HCT116 (cell line): ENCODE measurements around the gene TEFM. TPM values are rescaled to one million over a fixed set of nuclear protein-coding genes. Genes with fewer than 3 reads are reported as not detected.
"Not testable (repeated sequence)": the region's sequence is repeated elsewhere in the genome, so short reads cannot be mapped to it uniquely, and the experiment has no call there.

ENCODE experiments used
- ATAC-seq: fragments of 200-7000 bp; cut with Tn5 transposase; 2 replicates; pipeline ENCODE4 v1.9.1; 2020; ENCODE audit warnings: mild to moderate bottlenecking, moderate library complexity
- BruUV-seq: library from RNA; stranded (reverse); fragments of 400-500 nt; replicated peaks from 2 replicates; lab custom pipeline; 2021; lab: Mats Ljungman, UMichigan
- CTCF ChIA-PET: fragments of 300-600 bp; sonication (Branson Sonifier 250); formaldehyde crosslinking; loops from one replicate; lab custom pipeline; 2021; ENCODE audit warnings: antibody characterized with exemption; lab: Charles Lee
- POLR2A ChIA-PET: fragments of 300-600, 350-600 bp; sonication (Branson Sonifier 250); formaldehyde crosslinking; loops from one replicate; lab custom pipeline; 2021; ENCODE audit warnings: antibody characterized with exemption; lab: Charles Lee
- RAD21 ChIA-PET, 2 experiments: fragments of 300-600 bp; sonication (Branson Sonifier 250); formaldehyde crosslinking; loops; one replicate each; lab custom pipeline; 2023; ENCODE audit warnings: low total read pairs in 2 of 2; ENCODE audit not compliant: uncharacterized antibody in 2 of 2, unreplicated experiment in 2 of 2, low non-redundant PET in 1 of 2; lab: Charles Lee
- DNase-seq: peaks from one replicate; pipeline ENCODE4 v3.0.0-alpha.2; 2010; ENCODE audit warnings: low read depth, low spot score
- H2AFZ ChIP-seq: fragments of 200-600 bp; shearing (Covaris generic), sonication (generic); 2 replicates; pipeline ENCODE4 v1.6.1; 2017; ENCODE audit warnings: low read depth, mixed run types, mixed read lengths, antibody characterized with exemption, low read length; ENCODE audit not compliant: poor library complexity, severe bottlenecking
- H3K27ac ChIP-seq: 2 replicates; pipeline ENCODE4 v1.5.1; 2012; ENCODE audit warnings: low read depth, low read length
- H3K27me3 ChIP-seq: fragments of 200-600 bp; sonication (generic); 2 replicates; pipeline ENCODE4 v1.6.1; 2016; ENCODE audit warnings: mixed run types, low read length, mixed read lengths; ENCODE audit not compliant: insufficient read depth
- H3K36me3 ChIP-seq, 2 experiments: fragments of 200-500 bp in 1 of 2; fragments of 200-600 bp in 1 of 2; sonication (Bioruptor generic) in 1 of 2; sonication (generic) in 1 of 2; 2 replicates each; pipeline versions ENCODE4 v1.5.1 to v1.6.1; 2014 to 2016; ENCODE audit warnings: low read length in 2 of 2, inconsistent platforms in 1 of 2, mixed read lengths in 1 of 2, mixed run types in 1 of 2; ENCODE audit not compliant: insufficient read depth in 2 of 2, control insufficient read depth in 1 of 2
- H3K4me1 ChIP-seq, 2 experiments: fragments of 200-600 bp in 1 of 2; sonication (generic) in 1 of 2; 2 replicates each; pipeline versions ENCODE4 v1.5.1 to v1.6.1; 2012 to 2017; ENCODE audit warnings: low read length in 2 of 2, inconsistent platforms in 1 of 2, mild to moderate bottlenecking in 1 of 2, mixed read lengths in 1 of 2, mixed run types in 1 of 2, moderate library complexity in 1 of 2; ENCODE audit not compliant: insufficient read depth in 2 of 2, control insufficient read depth in 1 of 2
- H3K4me2 ChIP-seq: fragments of 200-600 bp; sonication (generic); 2 replicates; pipeline ENCODE4 v1.6.1; 2017; ENCODE audit warnings: mixed run types, low read length, mixed read lengths
- H3K4me3 ChIP-seq, 2 experiments: fragments of 200-600 bp in 1 of 2; sonication (generic) in 1 of 2; replicated peaks in 1 of 2; 2 replicates each; pipeline ENCODE4 v1.5.1; 2011 to 2016; ENCODE audit warnings: low read length in 2 of 2, control low read depth in 1 of 2, low read depth in 1 of 2, mild to moderate bottlenecking in 1 of 2, mixed read lengths in 1 of 2, mixed run types in 1 of 2
- H3K79me2 ChIP-seq: fragments of 200-600 bp; sonication (generic); 2 replicates; pipeline ENCODE4 v1.6.1; 2017; ENCODE audit warnings: mild to moderate bottlenecking, mixed run types, low read length, moderate library complexity, mixed read lengths; ENCODE audit not compliant: insufficient read depth
- H3K9ac ChIP-seq: fragments of 200-600 bp; sonication (generic); 2 replicates; pipeline ENCODE4 v1.6.1; 2016; ENCODE audit warnings: low read length, mixed read lengths
- H3K9me2 ChIP-seq: fragments of 200-600 bp; sonication (generic), shearing (Covaris generic); 2 replicates; pipeline ENCODE4 v1.6.1; 2017; ENCODE audit warnings: mixed run types, mild to moderate bottlenecking, moderate library complexity; ENCODE audit not compliant: insufficient read depth
- H3K9me3 ChIP-seq, 2 experiments: fragments of 200-500 bp in 1 of 2; fragments of 200-600 bp in 1 of 2; sonication (Bioruptor generic) in 1 of 2; sonication (generic) in 1 of 2; 2 replicates each; pipeline ENCODE4 v1.6.1; 2014 to 2017; ENCODE audit warnings: low read length in 2 of 2, mixed read lengths in 2 of 2, inconsistent platforms in 1 of 2, low read depth in 1 of 2, mild to moderate bottlenecking in 1 of 2, mixed run types in 1 of 2, moderate library complexity in 1 of 2; ENCODE audit not compliant: control insufficient read depth in 1 of 2, insufficient read depth in 1 of 2
- H4K20me1 ChIP-seq: fragments of 200-600 bp; sonication (generic), shearing (Covaris generic); 2 replicates; pipeline ENCODE4 v1.6.1; 2017; ENCODE audit warnings: mixed run types, mild to moderate bottlenecking, moderate library complexity; ENCODE audit not compliant: insufficient read depth
- CEBPB ChIP-seq: IDR thresholded peaks from 2 replicates; pipeline ENCODE4 v1.6.1; 2012; ENCODE audit warnings: low read depth
- EZH2 ChIP-seq: fragments of 200-600 bp; sonication (generic); IDR thresholded peaks from 2 replicates; pipeline ENCODE4 v1.6.1; 2017; ENCODE audit warnings: antibody characterized with exemption, mixed run types
- EZH2phosphoT487 ChIP-seq: fragments of 200-600 bp; IDR thresholded peaks from 2 replicates; pipeline ENCODE4 v1.6.1; 2018; ENCODE audit warnings: antibody characterized with exemption, borderline replicate concordance
- FOSL1 ChIP-seq: IDR thresholded peaks from 2 replicates; pipeline ENCODE4 v1.6.1; 2012; ENCODE audit warnings: low read depth
- JUND ChIP-seq: IDR thresholded peaks from 2 replicates; pipeline ENCODE4 v1.6.1; 2012
- POLR2A ChIP-seq: IDR thresholded peaks from 2 replicates; pipeline ENCODE4 v1.7.0; 2011; ENCODE audit warnings: borderline replicate concordance; ENCODE audit not compliant: insufficient read depth, insufficient read length; ENCODE audit errors: extremely low read depth
- TCF7L2 ChIP-seq: IDR thresholded peaks from 2 replicates; pipeline ENCODE4 v1.7.0; 2011; ENCODE audit warnings: borderline replicate concordance, inconsistent platforms; ENCODE audit not compliant: insufficient read depth, insufficient read length; ENCODE audit errors: extremely low read depth
- ZFX ChIP-seq: fragments of 450-650 bp; IDR thresholded peaks from 2 replicates; pipeline ENCODE4 v1.6.1; 2017
- ZNF274 ChIP-seq: fragments of 200-500 bp; sonication (Bioruptor generic); IDR thresholded peaks from 2 replicates; pipeline ENCODE4 v1.6.1; 2014; ENCODE audit warnings: mild to moderate bottlenecking, low read depth, low read length, inconsistent platforms
- intact Hi-C: fragments of 100-400 bp; cut with micrococcal nuclease; formaldehyde crosslinking; loops from 2 replicates; pipeline ENCODE4 v1.10.0; 2022
- total RNA-seq: library from RNA; stranded (reverse); gene quantifications from one replicate; pipeline ENCODE4 v1.2.1, GENCODE V29; 2021; ENCODE audit not compliant: unreplicated experiment
- TF ChIP-seq, protein P1 (sequence below), 3 experiments: fragments of 200-600 bp in 1 of 3; sonication (generic) in 1 of 3; IDR thresholded peaks in 2 of 3; conservative IDR thresholded peaks in 1 of 3; 2 replicates each; pipeline ENCODE4 v1.5.1; 2012 to 2017; ENCODE audit warnings: low read depth in 2 of 3, low read length in 2 of 3, antibody characterized with exemption in 1 of 3, borderline replicate concordance in 1 of 3, control low read depth in 1 of 3, mild to moderate bottlenecking in 1 of 3, mixed read lengths in 1 of 3, mixed run types in 1 of 3, moderate library complexity in 1 of 3; ENCODE audit not compliant: insufficient read depth in 1 of 3
- TF ChIP-seq, protein P2 (sequence below): IDR thresholded peaks from 2 replicates; pipeline ENCODE4 v1.6.1; 2012
- TF ChIP-seq, protein P3 (sequence below): IDR thresholded peaks from 2 replicates; pipeline ENCODE4 v1.6.1; 2011; ENCODE audit warnings: mild to moderate bottlenecking, low read length, moderate library complexity; ENCODE audit not compliant: insufficient replicate concordance; ENCODE audit errors: extremely low read depth

TEFM gene
- total RNA-seq, 1 experiment from 2014 or later: 13.1 TPM

DNA sequence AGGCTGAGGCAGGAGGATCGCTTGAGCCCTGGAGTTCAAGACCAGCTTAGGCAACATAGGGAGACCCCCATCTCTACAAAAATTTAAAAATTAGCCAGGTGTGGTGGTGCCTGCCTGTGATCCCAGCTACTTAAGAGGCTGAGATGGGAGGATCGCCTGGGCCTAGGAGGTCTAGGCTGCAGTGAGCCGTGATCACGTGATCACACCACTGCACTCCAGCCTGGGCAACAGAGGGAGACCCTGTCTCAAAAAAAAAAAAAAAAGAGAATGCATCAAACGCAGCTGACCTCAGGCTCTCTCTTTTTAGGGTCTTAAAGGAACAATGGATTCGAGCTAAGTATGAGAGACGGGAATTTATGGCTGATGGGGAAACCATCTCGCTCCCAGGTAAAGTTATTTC lies 25.5 kb upstream of the TEFM start:
- CTCF ChIA-PET, ATAC-seq, H3K36me3 ChIP-seq, H4K20me1 ChIP-seq, intact Hi-C loops, H3K27me3 ChIP-seq, H3K79me2 ChIP-seq, H2AFZ ChIP-seq, H3K9me2 ChIP-seq, POLR2A ChIA-PET, H3K27ac ChIP-seq, H3K9ac ChIP-seq, H3K4me3 ChIP-seq, H3K9me3 ChIP-seq, H3K4me2 ChIP-seq, BruUV-seq, DNase-seq, H3K4me1 ChIP-seq, RAD21 ChIA-PET: not testable (repeated sequence)

DNA sequence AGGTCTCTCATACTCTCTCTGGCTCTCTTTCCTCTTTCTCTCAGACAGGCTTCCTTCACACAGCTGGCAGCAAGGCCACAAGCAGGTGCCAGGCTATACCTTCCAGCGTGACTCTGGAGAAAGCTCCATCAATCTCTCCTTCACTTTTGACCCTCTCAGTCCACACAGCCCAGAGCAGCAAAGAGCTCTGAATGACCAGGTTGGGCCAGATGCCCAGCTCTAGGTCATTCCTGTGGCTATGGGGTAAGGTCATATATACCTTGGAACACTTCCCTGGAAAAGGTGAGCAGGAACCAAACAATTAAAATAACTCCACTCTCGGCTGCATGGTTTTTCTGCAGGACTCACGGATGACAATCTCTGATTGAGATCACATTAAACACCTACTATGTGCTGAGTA lies 24.5 kb upstream of the TEFM start:
- no peak overlapping the region for H3K9ac ChIP-seq
- BruUV-seq: no TSS peak
- intact Hi-C loops: no loop called here

More for the DNA sequence above, 24.5 kb upstream of the TEFM start:
- POLR2A ChIA-PET: no interaction called here
- DNase-seq: no peak
- H3K9me2 ChIP-seq: no peaks in the 10 kb centered on the region
- H3K4me1 ChIP-seq: no peaks in the 10 kb centered on the region
- H3K4me2 ChIP-seq: no peak overlapping the region
- peaks cover 5% of the 10 kb centered on the region in 2 experiments; a peak in 2 of 4 replicates for H3K36me3 ChIP-seq
- H3K27me3 ChIP-seq: no peaks in the 10 kb centered on the region
- CTCF ChIA-PET: no interaction called here
- H4K20me1 ChIP-seq: no peaks in the 10 kb centered on the region
- H3K4me3 ChIP-seq: no peak overlapping the region
- H3K9me3 ChIP-seq: no peaks in the 10 kb centered on the region
- TF ChIP-seq POLR2A (no peak), CEBPB (no peak), EZH2phosphoT487 (no peak), JUND (no peak), ZNF274 (no peak), ZFX (no peak), EZH2 (no peak), TCF7L2 (no peak), FOSL1 (no peak)
- TF ChIP-seq, protein P1, sequence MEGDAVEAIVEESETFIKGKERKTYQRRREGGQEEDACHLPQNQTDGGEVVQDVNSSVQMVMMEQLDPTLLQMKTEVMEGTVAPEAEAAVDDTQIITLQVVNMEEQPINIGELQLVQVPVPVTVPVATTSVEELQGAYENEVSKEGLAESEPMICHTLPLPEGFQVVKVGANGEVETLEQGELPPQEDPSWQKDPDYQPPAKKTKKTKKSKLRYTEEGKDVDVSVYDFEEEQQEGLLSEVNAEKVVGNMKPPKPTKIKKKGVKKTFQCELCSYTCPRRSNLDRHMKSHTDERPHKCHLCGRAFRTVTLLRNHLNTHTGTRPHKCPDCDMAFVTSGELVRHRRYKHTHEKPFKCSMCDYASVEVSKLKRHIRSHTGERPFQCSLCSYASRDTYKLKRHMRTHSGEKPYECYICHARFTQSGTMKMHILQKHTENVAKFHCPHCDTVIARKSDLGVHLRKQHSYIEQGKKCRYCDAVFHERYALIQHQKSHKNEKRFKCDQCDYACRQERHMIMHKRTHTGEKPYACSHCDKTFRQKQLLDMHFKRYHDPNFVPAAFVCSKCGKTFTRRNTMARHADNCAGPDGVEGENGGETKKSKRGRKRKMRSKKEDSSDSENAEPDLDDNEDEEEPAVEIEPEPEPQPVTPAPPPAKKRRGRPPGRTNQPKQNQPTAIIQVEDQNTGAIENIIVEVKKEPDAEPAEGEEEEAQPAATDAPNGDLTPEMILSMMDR (IDR thresholded peaks at IDR 0.05 in 2 of 3, conservative IDR thresholded peaks at IDR 0.05 in 1 of 3; ENCODE audit: borderline replicate concordance in 1 of 3, insufficient read depth in 1 of 3, low read depth in 2 of 3, low read length in 2 of 3): no peak
- TF ChIP-seq, protein P2, sequence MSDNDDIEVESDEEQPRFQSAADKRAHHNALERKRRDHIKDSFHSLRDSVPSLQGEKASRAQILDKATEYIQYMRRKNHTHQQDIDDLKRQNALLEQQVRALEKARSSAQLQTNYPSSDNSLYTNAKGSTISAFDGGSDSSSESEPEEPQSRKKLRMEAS: no peak
- TF ChIP-seq, protein P3, sequence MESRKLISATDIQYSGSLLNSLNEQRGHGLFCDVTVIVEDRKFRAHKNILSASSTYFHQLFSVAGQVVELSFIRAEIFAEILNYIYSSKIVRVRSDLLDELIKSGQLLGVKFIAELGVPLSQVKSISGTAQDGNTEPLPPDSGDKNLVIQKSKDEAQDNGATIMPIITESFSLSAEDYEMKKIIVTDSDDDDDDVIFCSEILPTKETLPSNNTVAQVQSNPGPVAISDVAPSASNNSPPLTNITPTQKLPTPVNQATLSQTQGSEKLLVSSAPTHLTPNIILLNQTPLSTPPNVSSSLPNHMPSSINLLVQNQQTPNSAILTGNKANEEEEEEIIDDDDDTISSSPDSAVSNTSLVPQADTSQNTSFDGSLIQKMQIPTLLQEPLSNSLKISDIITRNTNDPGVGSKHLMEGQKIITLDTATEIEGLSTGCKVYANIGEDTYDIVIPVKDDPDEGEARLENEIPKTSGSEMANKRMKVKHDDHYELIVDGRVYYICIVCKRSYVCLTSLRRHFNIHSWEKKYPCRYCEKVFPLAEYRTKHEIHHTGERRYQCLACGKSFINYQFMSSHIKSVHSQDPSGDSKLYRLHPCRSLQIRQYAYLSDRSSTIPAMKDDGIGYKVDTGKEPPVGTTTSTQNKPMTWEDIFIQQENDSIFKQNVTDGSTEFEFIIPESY: no peak
- no peaks in the 10 kb centered on the region for H3K79me2 ChIP-seq
- H3K27ac ChIP-seq: no peak overlapping the region
- ATAC-seq: no peak
- H2AFZ ChIP-seq: no peak overlapping the region
- RAD21 ChIA-PET: no interaction called here
